Mucosa of descending colon (tissue), 3 donors: ENCODE results near the gene WBP1L. TPM values are rescaled to one million over a fixed set of nuclear protein-coding genes. Genes with fewer than 3 reads are reported as not detected.

Source experiments
- ATAC-seq: fragments of 200-7000 bp; cut with Tn5 transposase; one replicate; pipeline ENCODE4 v1.9.1; 2020; ENCODE audit warnings: mild to moderate bottlenecking, moderate library complexity
- DNase-seq, 3 donors: peaks; one replicate each; pipeline ENCODE4 v3.0.0-alpha.2; 2020
- H3K36me3 ChIP-seq: fragments of 200-600 bp; one replicate; pipeline ENCODE4 v1.8.0; 2021; ENCODE audit warnings: low read depth, mild to moderate bottlenecking
- H3K4me1 ChIP-seq: fragments of 200-600 bp; one replicate; pipeline ENCODE4 v1.8.0; 2021; ENCODE audit warnings: low read depth, mild to moderate bottlenecking
- H3K4me3 ChIP-seq: fragments of 200-600 bp; one replicate; pipeline ENCODE4 v1.8.0; 2021; ENCODE audit warnings: mild to moderate bottlenecking
- H3K9me3 ChIP-seq: fragments of 200-600 bp; one replicate; pipeline ENCODE4 v1.8.0; 2021; ENCODE audit warnings: mild to moderate bottlenecking
- CTCF ChIP-seq: fragments of 200-600 bp; IDR thresholded peaks from one replicate; pipeline ENCODE4 v1.8.0; 2022; ENCODE audit warnings: antibody characterized with exemption, mild to moderate bottlenecking
- intact Hi-C, 2 donors: fragments of 100-400 bp; cut with DNase I in 1 of 2; cut with micrococcal nuclease in 1 of 2; formaldehyde crosslinking; loops; one replicate each; pipeline versions ENCODE4 v1.11.0 to v1.11.1; 2022; cut with DNase I, micrococcal nuclease
- total RNA-seq, 3 donors: library from RNA; stranded (reverse); fragmentation: NEBNext Ultra II Directional in 2 of 3; extraction: Animal tissue kit (Norgen Biotek cat#: 25700) in 2 of 3; gene quantifications; one replicate each; pipeline versions ENCODE4 v1.2.1 to v1.2.4, GENCODE V29; 2021 to 2023
- donor health status: DM: no; HTN: no; CAD: no; lungs with moderate emphysema.
- donor health status: DM: no; HTN: no; CAD: no.
- donor health status: DM: no; HTN: yes; CAD: no.

WBP1L gene
- total RNA-seq, 3 donors from 2014 or later: 38.9 to 61.3 (median 51.0) TPM

- Histone ChIP-seq H3K4me3 (no peak overlapping the region), H3K4me1 (peaks cover 5% of the 10 kb centered on the region), H3K9me3 (no peaks in the 10 kb centered on the region), H3K36me3 (no peaks in the 10 kb centered on the region)
- DNase-seq (no peak), ATAC-seq (no peak)
- intact Hi-C loops: no loop called here
- no peak for TF ChIP-seq CTCF
Measured at GRCh38 chr10:102780527-102780808, 36.7 kb downstream of the WBP1L start.

- DNase-seq (no peak), ATAC-seq (no peak)
- Histone ChIP-seq H3K9me3 (no peaks in the 10 kb centered on the region), H3K4me3 (no peak overlapping the region), H3K4me1 (peaks cover 5% of the 10 kb centered on the region), H3K36me3 (no peaks in the 10 kb centered on the region)
- no peak for TF ChIP-seq CTCF
- intact Hi-C loops: no loop called here
Measured at GRCh38 chr10:102781090-102781920, 37.6 kb downstream of the WBP1L start.

GRCh38 chr10:102781921-102782557 lies 38.3 kb downstream of the WBP1L start:
- Histone ChIP-seq H3K4me1 (peaks cover 5% of the 10 kb centered on the region), H3K36me3 (no peaks in the 10 kb centered on the region), H3K9me3 (no peaks in the 10 kb centered on the region), H3K4me3 (no peak overlapping the region)
- DNase-seq (no peak), ATAC-seq (no peak)
- intact Hi-C loops: no loop called here
- TF ChIP-seq CTCF: no peak

DNA sequence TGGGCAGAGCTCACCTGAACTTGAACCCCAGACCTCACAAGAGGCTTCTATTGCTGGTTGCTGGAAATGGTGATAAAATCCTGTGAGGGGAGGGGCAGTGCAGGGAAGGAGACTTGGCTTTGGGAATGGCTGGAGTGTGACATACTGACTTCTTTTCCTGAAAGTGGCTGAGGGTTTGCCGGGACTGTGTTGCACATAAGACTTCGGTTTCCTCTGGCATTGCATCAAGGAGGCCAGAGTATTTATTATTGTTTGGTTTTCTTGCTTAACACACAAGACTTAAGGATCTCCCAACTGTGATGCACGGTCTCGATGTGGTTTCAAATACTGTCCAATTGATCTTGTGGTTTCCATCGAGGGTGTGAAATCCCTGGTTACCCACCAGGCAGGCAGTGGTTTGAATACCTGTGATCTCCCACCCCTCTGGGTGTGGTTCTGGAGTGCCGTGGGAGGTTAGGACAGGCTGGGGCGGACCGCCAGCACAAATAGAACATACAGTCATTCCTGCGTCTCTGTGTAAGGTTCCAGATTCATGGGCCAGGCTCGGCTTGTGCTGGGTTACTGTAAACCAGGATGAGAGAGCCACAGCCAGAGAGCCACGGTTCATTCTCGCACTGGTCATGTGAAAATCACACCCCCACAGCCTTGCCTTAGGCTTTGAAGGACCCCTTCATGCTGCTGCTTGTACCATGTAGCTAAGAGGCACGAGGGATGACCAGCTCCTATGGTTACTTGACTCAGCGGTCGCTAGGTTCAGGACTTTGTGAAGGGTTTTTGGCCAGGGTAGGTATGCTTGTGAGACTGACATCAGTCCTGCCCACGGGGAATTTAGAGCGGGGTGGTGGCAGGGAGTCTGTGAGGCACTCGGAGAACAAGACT lies 39.2 kb downstream of the WBP1L start:
- peak; percentile 47 for ATAC-seq
- Histone ChIP-seq H3K36me3 (no peaks in the 10 kb centered on the region), H3K4me1 (peaks cover 5% of the 10 kb centered on the region), H3K4me3 (no peak overlapping the region), H3K9me3 (no peaks in the 10 kb centered on the region)
- TF ChIP-seq CTCF: no peak
- intact Hi-C loops: no loop called here
- DNase-seq: peak in 2 of 3 donors; percentile 31 to 60

DNA sequence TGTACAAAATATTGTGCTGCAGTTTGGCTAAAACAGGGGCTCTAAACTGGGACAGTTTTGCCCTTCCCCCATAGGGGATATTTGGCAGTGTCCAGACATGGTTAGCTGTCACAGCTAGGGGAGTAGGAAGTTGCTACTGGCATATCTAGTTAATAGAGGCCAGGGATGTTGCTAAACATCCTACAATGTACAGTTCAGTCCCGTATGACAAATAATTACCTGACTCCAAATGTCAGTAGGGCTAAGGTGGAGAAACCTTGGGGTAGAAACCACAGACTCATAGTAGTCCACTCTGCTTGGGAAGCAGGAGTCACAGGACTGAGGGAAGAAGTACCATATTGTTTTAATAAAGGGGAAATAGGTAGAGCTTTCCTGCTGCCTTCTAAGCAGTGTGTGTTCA lies 39.8 kb downstream of the WBP1L start:
- DNase-seq: no peak
- TF ChIP-seq CTCF: no peak
- intact Hi-C loops: no loop called here
- H3K9me3 ChIP-seq: no peaks in the 10 kb centered on the region
- no peaks in the 10 kb centered on the region for H3K36me3 ChIP-seq
- peaks cover 5% of the 10 kb centered on the region for H3K4me1 ChIP-seq
- H3K4me3 ChIP-seq: no peak overlapping the region
- peak; percentile 25 for ATAC-seq
